ENCODE results near the gene METTL1. TPM values are rescaled to one million over a fixed set of nuclear protein-coding genes. Genes with fewer than 3 reads are reported as not detected.
A peak's percentile ranks its signal among the peaks of the same experiment; 100 is the strongest.

METTL1 gene
- total and polyA plus RNA-seq, 9 of the 15 experiments (the other 6 are each of a cell fraction or from before 2014, with no cell fraction given), result 12.6 to 65.9 (median 39.2) TPM

- TF ChIP-seq FOXO4 (CRISPR knock-in tag; IDR thresholded peaks at IDR 0.05) (no peak), ZNF780A (CRISPR knock-in tag; IDR thresholded peaks at IDR 0.05) (no peak), SMARCE1 (IDR thresholded peaks at IDR 0.05) (peak; percentile 87), ZNF586 (CRISPR knock-in tag; conservative IDR thresholded peaks at IDR 0.05) (peak; percentile 30; the same call in 1 of the 2 replicates), RFX1 (IDR thresholded peaks at IDR 0.05) (peak; percentile 98), NEUROD1 (IDR thresholded peaks at IDR 0.05; ENCODE audit: borderline replicate concordance, low read depth, low read length, partially characterized antibody) (peak; percentile 72), E2F3 (CRISPR knock-in tag; IDR thresholded peaks at IDR 0.05) (peak; percentile 83), EZH2 (IDR thresholded peaks at IDR 0.05; ENCODE audit: borderline replicate concordance, low read depth, low read length) (no peak), HIVEP1 (CRISPR knock-in tag; IDR thresholded peaks at IDR 0.05) (no peak), PHB2 (IDR thresholded peaks at IDR 0.05; ENCODE audit: low read depth) (0 out of 2 replicates have a peak, but pooled peaks have one; percentile 30), ZKSCAN3 (CRISPR knock-in tag; IDR thresholded peaks at IDR 0.05) (no peak), L3MBTL2 (IDR thresholded peaks at IDR 0.05) (peak; percentile 97), NR0B1 (IDR thresholded peaks at IDR 0.05; ENCODE audit: partially characterized antibody) (no peak), TEAD1 (CRISPR knock-in tag; IDR thresholded peaks at IDR 0.05) (peak in 1 of 2 experiments; percentile 75; a peak in 1 of 4 replicates), ARID4B (CRISPR knock-in tag; IDR thresholded peaks at IDR 0.05) (peak; percentile 90), HNRNPUL1 (IDR thresholded peaks at IDR 0.05; ENCODE audit: low read length) (no peak), ZNF121 (CRISPR knock-in tag; conservative IDR thresholded peaks at IDR 0.05) (no peak), SAFB (IDR thresholded peaks at IDR 0.05; ENCODE audit: borderline replicate concordance, low read depth, low read length) (no peak)
Measured at GRCh38 chr12:57751788-57752667, 19.9 kb downstream of the METTL1 start, which contains the start of gene CDK4 (continued).

Measured in K562 (cell line).